CD14-positive monocyte (primary cell): ENCODE data around the gene GPRC5C. TPM values are rescaled to one million over a fixed set of nuclear protein-coding genes. Genes with fewer than 3 reads are reported as not detected.
A peak's percentile ranks its signal among the peaks of the same experiment; 100 is the strongest.

ENCODE experiments used
- DNase-seq, 3 donors: peaks; one replicate each; pipeline ENCODE4 v3.0.0-alpha.2; 2011 to 2022
- H2AFZ ChIP-seq: 2 replicates; pipeline ENCODE4 v1.6.0; 2012; ENCODE audit warnings: mild to moderate bottlenecking, low read depth, low read length, inconsistent platforms; ENCODE audit not compliant: insufficient read depth, poor library complexity, severe bottlenecking
- H3K27ac ChIP-seq, 2 donors: 1 replicate in 1 of 2; 2 replicates in 1 of 2; pipeline ENCODE4 v1.5.1; 2012 to 2013; ENCODE audit warnings: low read length in 2 of 2, control low read depth in 1 of 2, inconsistent platforms in 1 of 2, low read depth in 1 of 2, mild to moderate bottlenecking in 1 of 2
- H3K27me3 ChIP-seq, 2 donors: one replicate each; pipeline versions ENCODE4 v1.6.0 to v1.6.1; 2011 to 2013; ENCODE audit warnings: low read length in 2 of 2; ENCODE audit not compliant: control insufficient read depth in 2 of 2, insufficient read depth in 2 of 2
- H3K36me3 ChIP-seq, 2 donors: replicated peaks in 1 of 2; 1 replicate in 1 of 2; 2 replicates in 1 of 2; pipeline versions ENCODE4 v1.5.1 to v1.6.1; 2012 to 2013; ENCODE audit warnings: low read length in 2 of 2, control low read depth in 1 of 2, inconsistent platforms in 1 of 2, mild to moderate bottlenecking in 1 of 2; ENCODE audit not compliant: insufficient read depth in 2 of 2, control insufficient read depth in 1 of 2
- H3K4me1 ChIP-seq, 2 donors: 1 replicate in 1 of 2; 2 replicates in 1 of 2; pipeline versions ENCODE4 v1.5.1 to v1.6.1; 2012 to 2013; ENCODE audit warnings: low read length in 2 of 2, control low read depth in 1 of 2, inconsistent platforms in 1 of 2, mild to moderate bottlenecking in 1 of 2, moderate library complexity in 1 of 2; ENCODE audit not compliant: insufficient read depth in 2 of 2, control insufficient read depth in 1 of 2
- H3K4me2 ChIP-seq: replicated peaks from 2 replicates; pipeline ENCODE3; 2012; ENCODE audit warnings: low read length, moderate library complexity, mild to moderate bottlenecking; ENCODE audit not compliant: poor library complexity, severe bottlenecking; ENCODE audit errors: extremely low read depth
- H3K4me3 ChIP-seq, 3 experiments: fragments of 200-600 bp in 1 of 3; sonication (generic) in 1 of 3; replicated peaks in 1 of 3; 1 replicate in 2 of 3; 2 replicates in 1 of 3; pipeline ENCODE4 v1.5.1; 2011 to 2013; ENCODE audit warnings: low read length in 3 of 3, mild to moderate bottlenecking in 3 of 3, control low read depth in 2 of 3, low read depth in 2 of 3, inconsistent platforms in 1 of 3, moderate library complexity in 1 of 3
- H3K79me2 ChIP-seq: 2 replicates; pipeline ENCODE4 v1.6.0; 2012; ENCODE audit warnings: mild to moderate bottlenecking, control low read depth, inconsistent platforms, low read length, moderate library complexity; ENCODE audit not compliant: insufficient read depth
- H3K9ac ChIP-seq: 2 replicates; pipeline ENCODE4 v1.6.0; 2017; ENCODE audit warnings: low read length, mild to moderate bottlenecking; ENCODE audit not compliant: insufficient read depth, poor library complexity, severe bottlenecking
- H3K9me3 ChIP-seq, 2 donors: replicated peaks in 1 of 2; 1 replicate in 1 of 2; 2 replicates in 1 of 2; pipeline versions ENCODE4 v1.5.1 to v1.6.1; 2012 to 2013; ENCODE audit warnings: low read length in 2 of 2, control low read depth in 1 of 2; ENCODE audit not compliant: control insufficient read depth in 1 of 2, insufficient read depth in 1 of 2
- H4K20me1 ChIP-seq: 2 replicates; pipeline ENCODE4 v1.6.0; 2012; ENCODE audit warnings: mild to moderate bottlenecking, low read length, control low read depth, moderate library complexity; ENCODE audit not compliant: insufficient read depth
- H3K27ac Mint-ChIP-seq, 7 donors: one replicate each; pipeline ENCODE4 v1.8.0; 2020; ENCODE audit warnings: mild to moderate bottlenecking in 7 of 7, mixed read lengths in 7 of 7, moderate library complexity in 6 of 7, inconsistent platforms in 2 of 7
- H3K27me3 Mint-ChIP-seq, 3 donors: one replicate each; pipeline ENCODE4 v1.8.0; 2021 to 2022; ENCODE audit warnings: low read depth in 3 of 3, mild to moderate bottlenecking in 3 of 3, mixed read lengths in 3 of 3, moderate library complexity in 3 of 3, inconsistent platforms in 1 of 3
- H3K36me3 Mint-ChIP-seq, 2 donors: one replicate each; pipeline ENCODE4 v1.8.0; 2020; ENCODE audit warnings: mixed read lengths in 2 of 2, inconsistent platforms in 1 of 2, mild to moderate bottlenecking in 1 of 2
- H3K4me1 Mint-ChIP-seq: one replicate; pipeline ENCODE4 v1.8.0; 2020; ENCODE audit warnings: mild to moderate bottlenecking, mixed read lengths
- H3K4me3 Mint-ChIP-seq, 2 donors: one replicate each; pipeline ENCODE4 v1.8.0; 2020; ENCODE audit warnings: mild to moderate bottlenecking in 2 of 2, mixed read lengths in 2 of 2, moderate library complexity in 1 of 2
- H3K9me3 Mint-ChIP-seq, 7 donors: one replicate each; pipeline ENCODE4 v1.8.0; 2020 to 2022; ENCODE audit warnings: mixed read lengths in 7 of 7, mild to moderate bottlenecking in 6 of 7, moderate library complexity in 6 of 7, inconsistent platforms in 2 of 7
- CTCF ChIP-seq: fragments of 200-600 bp; IDR thresholded peaks from one replicate; pipeline ENCODE4 v1.8.0; 2022; ENCODE audit warnings: antibody characterized with exemption, mild to moderate bottlenecking
- WGBS: methylation state at CpG from one replicate; pipeline ENCODE4 v1.1.5; 2013; ENCODE audit warnings: missing lambda C conversion rate; ENCODE audit not compliant: insufficient coverage; 5-methylcytosine and 5-hydroxymethylcytosine counted together
- intact Hi-C, 2 donors: fragments of 100-400 bp; cut with micrococcal nuclease; formaldehyde crosslinking; loops; one replicate each; pipeline versions ENCODE4 v1.15.0 to v1.15.1; 2023
- polyA plus RNA-seq, 3 donors: library from polyadenylated mRNA; depleted of rRNA in 1 of 3; unstranded in 2 of 3; stranded (reverse) in 1 of 3; fragments of 300-500 nt in 2 of 3; fragments of >200 nt in 1 of 3; fragmentation: Illumina TruSeq in 2 of 3; gene quantifications; 1 replicate in 2 of 3; 2 replicates in 1 of 3; pipeline ENCODE4 v1.2.3, GENCODE V29; 2012 to 2021

GPRC5C gene
- polyA plus RNA-seq, 3 donors, result 0.47 to 3.3 (median 1.9) TPM

- DNase-seq, result peak; percentile 61 to 86 (median 66)
- WGBS, result 12% methylated on average over 25 of the region's 31 CpGs
- H3K4me3 ChIP-seq, result no peak overlapping the region
- H4K20me1 ChIP-seq, result no peaks in the 10 kb centered on the region
- peaks cover 0 to 3% (median 0%) of the 10 kb centered on the region in 7 donors for H3K9me3 Mint-ChIP-seq
- H3K79me2 ChIP-seq, result no peaks in the 10 kb centered on the region
- H3K4me2 ChIP-seq, result peak overlapping the region; percentile 41
- intact Hi-C loops, result no loop called here
- no peak overlapping the region for H3K9ac ChIP-seq
- H3K4me3 Mint-ChIP-seq, result peak overlapping the region; percentile 60 to 85
- peaks cover 46% of the 10 kb centered on the region for H3K4me1 Mint-ChIP-seq
- no peak overlapping the region for H3K27ac ChIP-seq
- no peaks in the 10 kb centered on the region for H3K36me3 ChIP-seq
- H3K27me3 ChIP-seq, result peaks cover 0 to 2% of the 10 kb centered on the region in 2 donors
- H3K9me3 ChIP-seq, result no peaks in the 10 kb centered on the region
- H3K27ac Mint-ChIP-seq, result peak overlapping the region in 3 of 7 donors; percentile 50 to 67 (median 64)
- peak; percentile 33 for TF ChIP-seq CTCF
- peaks cover 42 to 53% of the 10 kb centered on the region in 2 donors for H3K4me1 ChIP-seq
- peaks cover 3 to 22% (median 18%) of the 10 kb centered on the region in 3 donors for H3K27me3 Mint-ChIP-seq
- no peaks in the 10 kb centered on the region for H3K36me3 Mint-ChIP-seq
- H2AFZ ChIP-seq, result peak overlapping the region; percentile 55
These were observed 14.9 kb downstream of the GPRC5C start for GRCh38 chr17:74446551-74447500.

GRCh38 chr17:74447628-74448159 lies 15.8 kb downstream of the GPRC5C start:
- intact Hi-C loops, result no loop called here
- H3K9me3 ChIP-seq, result no peaks in the 10 kb centered on the region
- no peaks in the 10 kb centered on the region for H4K20me1 ChIP-seq
- H3K4me1 ChIP-seq, result peaks cover 36 to 46% of the 10 kb centered on the region in 2 donors
- Mint-ChIP-seq H3K27me3 (peaks cover 7 to 29% (median 26%) of the 10 kb centered on the region in 3 donors), H3K9me3 (peaks cover 0 to 3% (median 0%) of the 10 kb centered on the region in 7 donors), H3K27ac (peak overlapping the region in 2 of 7 donors; percentile 11 to 55), H3K4me3 (no peak overlapping the region), H3K4me1 (peaks cover 42% of the 10 kb centered on the region), H3K36me3 (no peaks in the 10 kb centered on the region)
- DNase-seq, result no peak
- TF ChIP-seq CTCF, result no peak
- peaks cover 0 to 3% of the 10 kb centered on the region in 2 donors for H3K27me3 ChIP-seq
- WGBS, result 88% methylated on average over 9 of the region's 11 CpGs
- no peak overlapping the region for H3K9ac ChIP-seq
- no peak overlapping the region for H2AFZ ChIP-seq
- H3K4me3 ChIP-seq, result no peak overlapping the region
- no peaks in the 10 kb centered on the region for H3K36me3 ChIP-seq
- no peak overlapping the region for H3K27ac ChIP-seq
- no peaks in the 10 kb centered on the region for H3K79me2 ChIP-seq
- H3K4me2 ChIP-seq, result no peak overlapping the region
